Measurements from ENCODE around the gene IL1RAP.
A peak's percentile ranks its signal among the peaks of the same experiment; 100 is the strongest.

The IL1RAP gene

DNA sequence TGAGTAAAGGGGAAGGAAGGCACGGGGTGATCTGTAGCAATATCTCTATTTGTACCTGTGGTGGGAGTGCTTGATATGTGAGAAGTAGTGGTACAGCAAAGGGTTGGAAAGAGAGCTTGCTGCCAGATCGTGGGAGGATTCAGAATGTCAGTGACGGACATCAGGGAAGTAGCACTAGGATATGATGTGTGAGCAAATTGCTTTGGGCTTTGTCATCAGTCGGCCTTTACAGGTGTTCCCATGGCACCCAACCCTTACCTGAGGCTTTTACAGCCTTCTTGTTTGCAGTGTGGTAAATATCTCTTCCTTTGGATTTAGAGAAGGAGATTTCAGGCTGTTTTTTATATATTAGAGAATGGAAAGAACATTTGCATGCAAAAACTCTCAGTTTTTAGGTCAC is 29.8 kb downstream of the IL1RAP start:
- DNase-seq, result no peak

DNA sequence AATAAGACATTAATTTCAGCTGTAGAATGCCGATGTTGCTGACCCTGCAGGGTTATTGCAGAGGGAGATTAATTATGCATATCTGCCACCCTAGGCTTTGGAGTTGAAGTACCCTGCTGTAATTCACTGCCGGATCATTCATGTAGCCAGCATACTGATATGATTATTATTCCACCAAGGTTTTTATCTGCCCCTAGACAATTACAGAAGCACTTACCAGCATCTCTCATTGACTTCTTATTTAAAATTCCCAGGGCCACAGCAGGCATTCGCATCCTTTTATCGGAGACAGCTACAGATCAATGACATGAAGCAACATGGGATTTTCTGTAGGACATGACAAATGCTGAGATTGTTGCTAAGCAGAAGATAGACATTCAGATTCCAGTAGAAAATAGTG is 31.3 kb downstream of the IL1RAP start:
- no peak for DNase-seq

GRCh38 chr3:190546881-190547510 is 33.1 kb downstream of the IL1RAP start:
- no peak for DNase-seq

GRCh38 chr3:190548031-190548656 is 34.3 kb downstream of the IL1RAP start:
- DNase-seq, result no peak

DNA sequence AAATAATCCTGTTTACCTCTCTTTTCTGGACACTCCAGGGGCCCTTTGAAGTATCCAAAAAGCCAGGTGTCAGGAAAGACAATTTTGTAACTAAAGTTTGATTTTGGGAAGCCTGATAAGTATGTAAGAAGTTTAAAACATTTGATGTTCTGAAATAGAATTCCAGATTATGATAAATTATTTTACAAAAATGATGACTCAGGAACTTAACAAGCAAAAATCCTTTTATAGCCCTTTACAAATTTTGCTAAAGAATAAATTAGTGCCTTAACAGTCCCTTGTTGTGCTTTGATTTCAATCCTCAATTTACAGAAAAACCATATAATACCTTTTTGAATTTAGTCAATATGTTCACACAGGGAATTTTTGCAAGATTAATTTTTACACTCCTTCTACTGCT is 38.1 kb downstream of the IL1RAP start:
- DNase-seq, result no peak

DNA sequence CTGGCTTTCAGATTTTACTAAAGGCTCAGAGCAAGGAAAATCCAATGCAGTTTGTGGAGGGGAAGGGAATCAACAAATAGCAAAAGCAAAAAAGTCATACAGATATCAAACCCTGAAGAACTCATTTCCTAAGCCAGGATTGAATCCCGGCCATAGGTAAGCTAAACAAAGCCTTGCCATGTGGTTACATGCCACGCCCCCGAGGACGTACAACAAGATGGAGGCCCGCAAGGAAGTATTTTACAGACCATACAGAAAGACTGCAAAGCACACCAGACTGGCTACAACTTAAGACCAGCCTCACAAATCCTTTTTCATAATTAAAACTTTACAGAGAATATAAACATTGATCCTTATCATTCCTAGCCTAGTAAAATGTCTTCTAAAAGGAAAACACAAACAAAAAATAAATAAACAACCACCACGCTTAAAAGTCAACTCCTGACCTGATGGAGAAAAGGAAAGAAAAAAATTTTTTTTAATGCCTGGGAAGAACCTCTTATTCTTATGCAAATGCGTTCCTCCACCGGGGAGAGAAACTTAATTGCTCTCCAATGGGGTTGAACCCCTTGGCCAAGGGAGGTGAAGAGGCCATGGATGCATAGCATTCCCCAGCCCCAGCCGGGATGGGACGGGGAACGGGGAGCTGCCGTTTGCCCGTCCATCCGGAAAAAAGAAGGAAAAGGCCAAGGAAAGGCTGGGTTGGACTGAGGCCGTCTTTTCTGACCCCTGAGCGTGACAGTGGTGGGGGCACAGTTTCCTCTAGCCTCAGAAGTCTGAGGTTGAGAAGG is 39.3 kb downstream of the IL1RAP start:
- DNase-seq, result no peak

DNA sequence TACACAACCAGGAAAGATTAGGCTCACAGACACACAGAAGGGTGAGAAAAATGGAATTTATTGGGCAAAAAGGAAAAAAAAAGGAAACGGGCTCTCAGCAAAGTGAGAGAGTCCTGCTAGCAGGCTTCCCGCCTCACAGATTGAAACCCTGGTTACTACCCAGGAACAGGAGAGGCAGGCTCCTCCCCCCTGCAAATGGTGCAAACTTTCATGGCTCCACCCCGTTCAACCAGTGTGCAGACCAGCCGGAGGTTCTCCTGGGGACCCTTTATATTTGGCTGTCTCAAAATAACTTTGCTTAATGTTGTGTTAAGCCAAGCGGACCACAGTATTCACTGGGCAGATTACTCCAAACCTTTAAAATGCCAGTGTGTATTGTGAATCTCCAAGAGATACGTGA is 40.3 kb downstream of the IL1RAP start:
- DNase-seq, result no peak

- DNase-seq, result no peak
Observed at GRCh38 chr3:190556351-190556750, 42.5 kb downstream of the IL1RAP start.

DNA sequence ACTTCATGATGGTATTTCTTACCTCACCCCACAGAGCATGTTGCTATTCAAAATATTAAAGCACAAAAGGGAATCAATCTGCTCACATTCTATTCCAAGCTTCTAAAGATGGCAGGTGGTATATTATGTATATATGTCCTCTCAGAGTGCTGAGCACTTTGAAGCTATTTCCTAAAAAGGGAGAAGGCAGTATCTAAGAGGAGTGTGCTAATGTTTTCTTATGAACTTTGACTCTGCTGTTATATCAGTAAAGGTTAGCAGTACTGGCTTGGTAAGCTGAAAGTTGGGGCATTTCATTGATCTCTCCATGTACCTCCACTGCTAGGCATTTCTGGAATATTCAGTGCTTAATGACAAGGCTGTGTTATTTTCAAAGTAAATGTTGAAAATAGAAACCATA is 43.4 kb downstream of the IL1RAP start:
- no peak for DNase-seq

- DNase-seq, result no peak
Observed at GRCh38 chr3:190558316-190558715, 44.4 kb downstream of the IL1RAP start.

- no peak for DNase-seq
Observed at GRCh38 chr3:190558796-190559195, 44.9 kb downstream of the IL1RAP start.

DNA sequence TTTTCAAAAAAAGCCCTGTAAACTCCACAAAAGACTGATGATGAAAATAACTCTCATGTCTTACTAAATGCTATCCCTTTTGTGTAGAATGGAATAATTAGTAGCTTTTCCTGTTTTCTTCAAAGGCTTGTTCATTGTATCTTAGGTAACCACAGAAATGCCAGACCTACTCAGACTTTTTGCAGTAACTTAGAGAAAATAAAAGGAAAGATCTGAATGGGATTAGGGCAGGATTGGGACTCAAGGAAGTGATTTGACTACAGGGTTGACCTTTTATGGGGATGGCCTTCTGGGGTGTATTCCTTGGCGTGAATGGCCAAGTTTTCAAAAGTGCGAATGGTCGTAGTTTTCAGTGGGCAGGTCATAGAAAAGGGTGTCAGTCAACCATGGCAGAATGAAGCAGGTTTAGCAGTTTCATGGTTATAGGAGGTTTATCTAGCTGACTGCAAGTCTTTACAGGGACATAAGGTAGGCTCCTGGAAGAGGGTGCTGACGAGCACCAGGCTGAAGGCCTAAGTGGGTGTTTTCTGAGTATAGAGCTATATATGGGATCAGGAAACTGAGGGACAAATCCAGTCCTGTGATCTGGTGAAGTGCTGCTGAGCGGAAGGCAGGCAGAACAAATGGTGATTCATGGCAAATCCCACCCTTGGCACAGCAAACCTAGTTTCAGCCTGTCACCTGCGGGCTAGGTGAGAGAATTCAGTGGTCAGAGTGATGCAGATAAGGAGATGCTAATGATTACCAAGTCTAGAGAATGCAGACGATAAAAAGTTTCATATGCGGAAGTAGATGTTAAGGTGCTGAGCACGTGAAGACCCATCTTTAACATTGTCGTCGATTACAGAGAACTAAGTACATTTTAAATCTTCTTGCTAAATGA is 46.4 kb downstream of the IL1RAP start:
- no peak for DNase-seq

- DNase-seq, result no peak
Observed at GRCh38 chr3:190562866-190563510, 49.1 kb downstream of the IL1RAP start.

GRCh38 chr3:190564175-190564574 is 50.3 kb downstream of the IL1RAP start:
- no peak for DNase-seq

DNA sequence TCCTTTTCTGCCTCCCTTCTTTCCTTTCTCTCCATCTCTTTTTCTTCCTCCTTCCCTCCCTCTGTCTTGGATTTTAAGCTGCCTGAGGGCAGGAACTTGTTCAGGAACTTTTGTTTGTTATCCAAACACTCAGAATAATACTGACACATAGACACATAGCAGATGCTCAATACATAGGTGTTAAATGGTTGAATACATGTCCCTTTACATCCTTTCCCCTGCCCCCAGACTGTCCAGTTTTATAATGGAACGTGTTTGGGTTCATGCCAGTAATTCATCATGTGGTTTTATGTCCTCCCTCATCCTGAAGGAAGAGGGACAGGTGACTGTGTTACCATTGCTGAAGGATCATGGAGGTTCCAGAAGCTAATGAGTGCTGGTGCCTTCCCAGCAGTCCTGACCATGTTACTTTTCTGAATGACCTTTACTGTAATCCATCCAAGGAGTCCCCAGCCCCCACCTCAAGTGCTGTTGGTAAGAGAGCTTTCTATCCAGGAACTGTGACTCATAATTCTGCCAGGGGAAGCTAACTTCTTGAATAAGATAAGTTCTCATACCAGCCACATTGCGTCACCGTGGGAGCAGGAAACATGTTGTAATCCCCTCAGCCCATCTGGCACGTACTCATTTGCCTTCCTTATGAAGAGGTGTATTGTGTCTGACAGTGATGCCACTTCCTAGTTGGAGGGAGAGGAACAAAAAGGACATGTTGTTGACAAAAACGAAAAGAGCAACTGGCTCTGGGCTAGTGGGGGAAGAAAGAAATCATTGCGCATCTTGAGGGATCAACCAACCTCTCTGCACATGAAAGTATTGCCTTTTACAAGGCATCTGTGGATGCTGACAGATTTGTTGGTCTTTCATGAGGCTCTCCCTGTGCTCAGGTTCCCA is 52.4 kb downstream of the IL1RAP start:
- peak; percentile 13 for DNase-seq

- DNase-seq, result no peak
Observed at GRCh38 chr3:190568036-190568435, 54.2 kb downstream of the IL1RAP start.

GRCh38 chr3:190574473-190574872 is 60.6 kb downstream of the IL1RAP start:
- DNase-seq, result no peak

DNA sequence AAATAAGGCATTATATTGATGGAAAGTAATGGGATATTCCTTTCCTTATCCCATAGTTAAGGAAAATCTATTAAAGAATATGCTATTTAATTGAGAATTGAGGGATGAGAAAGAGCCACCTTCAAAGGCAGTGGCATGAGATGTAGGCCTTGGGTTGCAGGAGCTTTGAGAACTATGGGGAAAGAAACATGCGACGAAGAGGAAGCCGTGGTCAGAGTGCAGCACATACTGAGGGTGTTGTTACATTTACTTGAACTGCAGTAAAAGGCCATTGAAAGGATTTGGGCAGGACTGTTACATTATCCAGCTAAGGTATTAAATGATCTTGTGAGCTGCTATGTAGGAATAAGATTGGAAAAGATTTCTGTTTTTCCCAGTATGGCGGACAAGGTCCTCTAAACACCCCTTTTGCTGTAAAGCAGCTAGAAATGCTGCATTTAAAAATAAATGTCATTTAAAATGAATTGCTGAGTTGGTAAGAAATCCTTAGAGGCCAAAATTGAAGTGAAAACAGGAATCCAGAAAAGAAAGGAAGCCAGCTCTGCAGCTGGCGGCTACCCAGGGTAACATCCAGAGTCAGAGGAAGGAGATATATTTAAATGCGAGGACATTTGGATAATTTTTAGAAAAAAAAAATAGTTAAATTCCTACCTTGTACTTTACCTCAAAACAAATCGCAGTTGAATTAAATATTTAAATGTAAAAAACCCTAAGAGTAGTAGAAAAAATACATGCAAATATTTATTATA is 61.7 kb downstream of the IL1RAP start:
- DNase-seq, result no peak

GRCh38 chr3:190577225-190577624 is 63.3 kb downstream of the IL1RAP start:
- DNase-seq, result no peak

GRCh38 chr3:190579514-190580137 is 65.7 kb downstream of the IL1RAP start:
- no peak for DNase-seq
